ENCODE measurements around the gene NEDD4. TPM values are rescaled to one million over a fixed set of nuclear protein-coding genes. Genes with fewer than 3 reads are reported as not detected.
A peak's percentile ranks its signal among the peaks of the same experiment; 100 is the strongest.

Gene NEDD4
- total and polyA plus RNA-seq, 7 donors: 3.2 to 28.6 (median 19.4) TPM

DNA sequence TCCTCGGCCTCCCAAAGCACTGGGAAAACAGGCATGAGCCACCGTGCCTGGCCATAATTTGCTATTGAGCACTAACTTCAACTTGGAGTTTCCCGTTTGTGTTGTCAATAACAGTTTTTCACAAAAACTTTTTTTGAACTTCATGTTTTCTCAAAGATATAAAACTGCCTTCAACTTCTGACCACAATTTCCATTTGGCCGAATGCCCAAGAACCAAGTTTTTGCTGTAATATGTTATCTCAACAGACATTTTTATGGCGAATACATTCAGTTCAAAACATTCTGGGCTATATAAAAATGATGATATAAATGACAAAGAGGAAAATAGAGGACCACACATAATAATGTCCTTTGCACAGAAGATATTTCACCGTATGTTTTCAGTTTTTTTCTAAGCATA lies 56.4 kb downstream of the NEDD4 start:
- no peak for TF ChIP-seq POLR2A (IDR thresholded peaks at IDR 0.05)
- TF ChIP-seq POLR2AphosphoS5 (IDR thresholded peaks at IDR 0.05): no peak
- TF ChIP-seq, protein P1, sequence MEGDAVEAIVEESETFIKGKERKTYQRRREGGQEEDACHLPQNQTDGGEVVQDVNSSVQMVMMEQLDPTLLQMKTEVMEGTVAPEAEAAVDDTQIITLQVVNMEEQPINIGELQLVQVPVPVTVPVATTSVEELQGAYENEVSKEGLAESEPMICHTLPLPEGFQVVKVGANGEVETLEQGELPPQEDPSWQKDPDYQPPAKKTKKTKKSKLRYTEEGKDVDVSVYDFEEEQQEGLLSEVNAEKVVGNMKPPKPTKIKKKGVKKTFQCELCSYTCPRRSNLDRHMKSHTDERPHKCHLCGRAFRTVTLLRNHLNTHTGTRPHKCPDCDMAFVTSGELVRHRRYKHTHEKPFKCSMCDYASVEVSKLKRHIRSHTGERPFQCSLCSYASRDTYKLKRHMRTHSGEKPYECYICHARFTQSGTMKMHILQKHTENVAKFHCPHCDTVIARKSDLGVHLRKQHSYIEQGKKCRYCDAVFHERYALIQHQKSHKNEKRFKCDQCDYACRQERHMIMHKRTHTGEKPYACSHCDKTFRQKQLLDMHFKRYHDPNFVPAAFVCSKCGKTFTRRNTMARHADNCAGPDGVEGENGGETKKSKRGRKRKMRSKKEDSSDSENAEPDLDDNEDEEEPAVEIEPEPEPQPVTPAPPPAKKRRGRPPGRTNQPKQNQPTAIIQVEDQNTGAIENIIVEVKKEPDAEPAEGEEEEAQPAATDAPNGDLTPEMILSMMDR (IDR thresholded peaks at IDR 0.05): no peak
- no peak for TF ChIP-seq EP300 (IDR thresholded peaks at IDR 0.05)
- intact Hi-C loops (cut with DNase I): no loop called here
- DNase-seq: no peak
- Histone ChIP-seq H3K27ac (no peak overlapping the region), H3K9me3 (peaks cover 0 to 3% (median 0%) of the 10 kb centered on the region in 4 donors), H3K4me1 (peaks cover 0 to 6% (median 4%) of the 10 kb centered on the region in 4 donors), H3K4me3 (no peak overlapping the region), H3K27me3 (no peaks in the 10 kb centered on the region), H3K36me3 (peaks cover 0 to 4% (median 0%) of the 10 kb centered on the region in 4 donors)
- 18 to 22% methylated on average over 6 of the region's 6 CpGs for WGBS, 2 donors

DNA sequence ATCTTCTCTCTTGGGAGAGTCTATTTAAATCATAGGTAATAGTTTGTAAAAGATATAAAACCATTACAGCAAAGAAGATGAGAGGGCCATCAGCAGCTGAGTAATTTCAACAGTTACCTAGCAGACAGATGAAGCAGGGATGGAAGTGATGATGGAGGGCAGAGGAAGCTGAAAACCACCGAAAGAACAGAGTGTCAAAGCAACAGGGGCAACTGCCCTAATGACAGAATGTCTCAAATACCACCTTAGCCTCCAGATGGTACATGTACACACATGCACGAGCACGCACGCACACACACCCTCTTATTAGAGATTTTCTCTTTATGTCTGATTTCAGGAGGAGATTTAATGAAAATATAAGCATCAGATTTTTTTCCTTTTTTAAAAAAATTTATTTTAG lies 64.5 kb downstream of the NEDD4 start:
- H3K4me1 ChIP-seq: no peaks in the 10 kb centered on the region
- H3K36me3 ChIP-seq: peaks cover 0 to 5% (median 0%) of the 10 kb centered on the region in 4 donors
- no peak overlapping the region for H3K4me3 ChIP-seq
- no peak for DNase-seq
- WGBS, 2 donors: 74 to 90% methylated on average over 4 of the region's 4 CpGs
- H3K27ac ChIP-seq: no peak overlapping the region
- no peak for TF ChIP-seq POLR2A (IDR thresholded peaks at IDR 0.05)
- TF ChIP-seq, protein P1 (IDR thresholded peaks at IDR 0.05): no peak
- no peak for TF ChIP-seq EP300 (IDR thresholded peaks at IDR 0.05)
- TF ChIP-seq POLR2AphosphoS5 (IDR thresholded peaks at IDR 0.05): no peak
- no peaks in the 10 kb centered on the region for H3K9me3 ChIP-seq
- H3K27me3 ChIP-seq: no peaks in the 10 kb centered on the region
- intact Hi-C loops (cut with DNase I): no loop called here

DNA sequence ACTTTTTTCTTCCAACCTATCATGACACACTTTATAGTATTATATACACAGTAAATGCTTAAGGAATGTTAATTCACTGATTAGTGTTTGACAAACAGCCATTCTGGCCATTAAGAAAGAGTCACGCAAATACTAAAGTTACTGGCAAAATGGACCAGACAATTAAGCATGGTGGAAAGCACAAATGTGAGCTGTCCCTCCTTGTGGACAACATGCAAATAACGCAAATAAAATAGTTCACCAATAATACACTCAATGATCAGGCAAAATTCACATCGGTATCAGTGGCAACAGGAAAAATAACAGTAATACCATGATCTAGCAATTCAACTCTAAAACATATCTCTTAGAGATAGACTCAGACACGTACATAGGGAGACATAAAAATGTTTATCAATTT lies 71.7 kb downstream of the NEDD4 start:
- H3K27me3 ChIP-seq: no peaks in the 10 kb centered on the region
- H3K4me3 ChIP-seq: no peak overlapping the region
- peaks cover 0 to 7% (median 0%) of the 10 kb centered on the region in 4 donors for H3K36me3 ChIP-seq
- no peaks in the 10 kb centered on the region for H3K9me3 ChIP-seq
- H3K27ac ChIP-seq: no peak overlapping the region
- TF ChIP-seq, protein P1 (IDR thresholded peaks at IDR 0.05): no peak
- TF ChIP-seq EP300 (IDR thresholded peaks at IDR 0.05): no peak
- TF ChIP-seq POLR2AphosphoS5 (IDR thresholded peaks at IDR 0.05): no peak
- TF ChIP-seq POLR2A (IDR thresholded peaks at IDR 0.05): no peak
- intact Hi-C loops (cut with DNase I): no loop called here
- peaks cover 0 to 18% (median 17%) of the 10 kb centered on the region in 4 donors for H3K4me1 ChIP-seq
- 96 to 97% methylated on average over 4 of the region's 4 CpGs for WGBS, 2 donors
- DNase-seq: no peak

DNA sequence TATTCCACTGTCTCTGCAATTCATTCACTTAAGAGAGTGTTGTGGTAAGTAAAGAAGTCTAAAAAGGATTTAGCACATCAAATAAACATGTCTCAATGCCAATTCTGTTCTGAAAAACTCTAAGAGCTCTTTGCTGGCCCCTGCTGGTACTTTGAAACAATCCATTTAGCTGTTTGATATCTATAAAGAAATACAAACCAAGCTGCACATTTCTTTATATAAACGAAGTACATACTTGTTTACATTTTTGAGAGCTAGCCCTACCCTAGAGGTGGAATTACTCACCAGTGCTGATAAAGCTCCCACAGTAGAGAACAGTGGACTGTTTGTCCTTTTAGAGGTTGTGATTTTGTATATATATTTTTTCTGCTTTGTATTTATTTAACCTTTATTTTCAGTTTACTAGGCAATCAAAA lies 75.5 kb downstream of the NEDD4 start:
- H3K36me3 ChIP-seq: no peaks in the 10 kb centered on the region
- no peaks in the 10 kb centered on the region for H3K27me3 ChIP-seq
- TF ChIP-seq EP300 (IDR thresholded peaks at IDR 0.05): no peak
- TF ChIP-seq POLR2AphosphoS5 (IDR thresholded peaks at IDR 0.05): no peak
- TF ChIP-seq, protein P1 (IDR thresholded peaks at IDR 0.05): peak in 3 of 4 experiments; percentile 34 to 51 (median 38)
- no peak for DNase-seq
- intact Hi-C loops (cut with DNase I): loop anchor here (5.0 to 10.0 kb wide), 2 partner anchors 74 to 273 kb away; partner anchors contain the start of gene NEDD4
- H3K27ac ChIP-seq: peak overlapping the region in 2 of 4 donors; percentile 55 to 59
- H3K4me1 ChIP-seq: peaks cover 0 to 30% (median 23%) of the 10 kb centered on the region in 4 donors
- 0% methylated on average over 1 of the region's 1 CpG for WGBS, 2 donors
- no peak overlapping the region for H3K4me3 ChIP-seq
- H3K9me3 ChIP-seq: no peaks in the 10 kb centered on the region
